Calu3 (cell line): ENCODE data around the gene GRIK3. TPM values are rescaled to one million over a fixed set of nuclear protein-coding genes. Genes with fewer than 3 reads are reported as not detected.

Source experiments
- BruUV-seq: library from RNA; stranded (reverse); fragments of 400-500 nt; replicated peaks from 2 replicates; lab custom pipeline; 2021; lab: Mats Ljungman, UMichigan
- CTCF ChIA-PET: fragments of 300-600 bp; sonication (Branson Sonifier 250); formaldehyde crosslinking; loops from one replicate; lab custom pipeline; 2022; ENCODE audit warnings: antibody characterized with exemption; lab: Charles Lee
- DNase-seq: peaks from one replicate; pipeline ENCODE4 v3.0.0; 2022
- H3K27ac Mint-ChIP-seq: one replicate; pipeline ENCODE4 v1.8.0; 2022; ENCODE audit warnings: mixed read lengths; ENCODE audit not compliant: unreplicated experiment
- H3K27me3 Mint-ChIP-seq: one replicate; pipeline ENCODE4 v1.8.0; 2022; ENCODE audit warnings: mixed read lengths; ENCODE audit not compliant: unreplicated experiment
- H3K36me3 Mint-ChIP-seq: one replicate; pipeline ENCODE4 v1.8.0; 2022; ENCODE audit warnings: mild to moderate bottlenecking, moderate library complexity, mixed read lengths; ENCODE audit not compliant: insufficient read depth, unreplicated experiment
- H3K4me1 Mint-ChIP-seq: one replicate; pipeline ENCODE4 v1.8.0; 2022; ENCODE audit warnings: mild to moderate bottlenecking, low read depth, mixed read lengths; ENCODE audit not compliant: unreplicated experiment
- H3K4me3 Mint-ChIP-seq: one replicate; pipeline ENCODE4 v1.8.0; 2022; ENCODE audit warnings: mild to moderate bottlenecking, low read depth, moderate library complexity, mixed read lengths; ENCODE audit not compliant: unreplicated experiment
- H3K9me3 Mint-ChIP-seq: one replicate; pipeline ENCODE4 v1.8.0; 2022; ENCODE audit warnings: low read depth, mixed read lengths; ENCODE audit not compliant: unreplicated experiment
- intact Hi-C: fragments of 100-400 bp; cut with micrococcal nuclease; formaldehyde crosslinking; loops from one replicate; pipeline ENCODE4 v1.10.0; 2022; ENCODE audit not compliant: unreplicated experiment
- total RNA-seq: library from RNA; stranded (reverse); gene quantifications from 2 replicates; pipeline ENCODE4 v1.2.3, GENCODE V29; 2022
- TF ChIP-seq, protein P1 (sequence below): fragments of 200-600 bp; IDR thresholded peaks from one replicate; pipeline ENCODE4 v1.8.0; 2022; ENCODE audit warnings: antibody characterized with exemption; ENCODE audit not compliant: unreplicated experiment

GRIK3 gene
- total RNA-seq, 1 experiment from 2014 or later, result not detected

DNA sequence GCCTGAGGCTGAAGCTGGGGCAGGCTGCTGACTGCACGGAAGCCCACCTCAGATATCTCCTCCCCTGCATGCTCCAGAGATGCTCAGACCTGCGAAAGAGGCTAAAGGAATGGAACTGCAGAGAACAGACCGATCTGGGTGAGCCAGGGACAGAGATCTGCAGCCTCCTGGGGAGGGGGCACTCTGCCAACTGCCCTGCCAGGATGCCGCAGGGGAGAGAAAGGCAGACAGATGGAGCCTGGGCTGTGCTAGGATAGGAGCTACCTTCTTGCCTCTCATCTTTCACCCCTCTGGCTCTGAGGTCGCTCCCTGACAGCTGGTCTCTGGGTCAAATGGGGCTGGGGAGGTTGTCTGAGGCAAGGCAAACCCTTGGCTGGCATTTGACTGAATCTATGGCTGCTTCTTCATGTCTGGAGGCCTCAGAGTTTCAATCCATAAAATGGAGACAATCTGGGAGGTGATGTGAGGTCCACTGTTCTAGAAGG, 238.2 kb downstream of the GRIK3 start:
- H3K27me3 Mint-ChIP-seq, result peaks cover 54% of the 10 kb centered on the region
- BruUV-seq, result no TSS peak
- no peak for DNase-seq
- TF ChIP-seq, protein P1, sequence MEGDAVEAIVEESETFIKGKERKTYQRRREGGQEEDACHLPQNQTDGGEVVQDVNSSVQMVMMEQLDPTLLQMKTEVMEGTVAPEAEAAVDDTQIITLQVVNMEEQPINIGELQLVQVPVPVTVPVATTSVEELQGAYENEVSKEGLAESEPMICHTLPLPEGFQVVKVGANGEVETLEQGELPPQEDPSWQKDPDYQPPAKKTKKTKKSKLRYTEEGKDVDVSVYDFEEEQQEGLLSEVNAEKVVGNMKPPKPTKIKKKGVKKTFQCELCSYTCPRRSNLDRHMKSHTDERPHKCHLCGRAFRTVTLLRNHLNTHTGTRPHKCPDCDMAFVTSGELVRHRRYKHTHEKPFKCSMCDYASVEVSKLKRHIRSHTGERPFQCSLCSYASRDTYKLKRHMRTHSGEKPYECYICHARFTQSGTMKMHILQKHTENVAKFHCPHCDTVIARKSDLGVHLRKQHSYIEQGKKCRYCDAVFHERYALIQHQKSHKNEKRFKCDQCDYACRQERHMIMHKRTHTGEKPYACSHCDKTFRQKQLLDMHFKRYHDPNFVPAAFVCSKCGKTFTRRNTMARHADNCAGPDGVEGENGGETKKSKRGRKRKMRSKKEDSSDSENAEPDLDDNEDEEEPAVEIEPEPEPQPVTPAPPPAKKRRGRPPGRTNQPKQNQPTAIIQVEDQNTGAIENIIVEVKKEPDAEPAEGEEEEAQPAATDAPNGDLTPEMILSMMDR, result no peak
- H3K27ac Mint-ChIP-seq, result no peak overlapping the region
- no peak overlapping the region for H3K4me3 Mint-ChIP-seq
- H3K4me1 Mint-ChIP-seq, result no peaks in the 10 kb centered on the region
- no peaks in the 10 kb centered on the region for H3K9me3 Mint-ChIP-seq
- CTCF ChIA-PET, result interaction anchor here (0.6 kb wide), 1 partner anchor 10 kb away, joined by 8 read pairs; no protein-coding TSS in a partner anchor
- intact Hi-C loops, result no loop called here
- no peaks in the 10 kb centered on the region for H3K36me3 Mint-ChIP-seq

DNA sequence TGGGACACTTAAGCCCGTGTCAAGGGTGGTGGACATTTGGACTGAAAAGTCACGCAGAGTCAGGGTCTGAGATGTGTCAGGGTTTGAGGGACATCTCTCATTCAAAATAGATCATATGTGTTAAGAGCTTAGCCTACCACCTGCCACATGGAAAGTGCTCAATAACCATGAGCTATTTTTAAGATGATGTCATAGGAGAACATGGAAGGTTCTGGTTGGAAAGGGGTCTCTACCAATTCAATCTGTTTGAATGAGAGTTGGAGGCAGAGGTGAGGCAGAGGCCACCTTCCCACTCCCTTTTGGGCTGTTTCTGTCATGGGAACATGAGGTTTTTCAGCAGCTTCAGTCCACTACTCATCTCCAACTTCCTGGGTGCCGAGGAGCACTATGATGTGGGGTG, 239.9 kb downstream of the GRIK3 start:
- TF ChIP-seq, protein P1, result no peak
- intact Hi-C loops, result no loop called here
- DNase-seq, result no peak
- Mint-ChIP-seq H3K4me3 (no peak overlapping the region), H3K27ac (no peak overlapping the region), H3K4me1 (no peaks in the 10 kb centered on the region), H3K36me3 (no peaks in the 10 kb centered on the region), H3K27me3 (peaks cover 71% of the 10 kb centered on the region), H3K9me3 (no peaks in the 10 kb centered on the region)
- BruUV-seq, result no TSS peak
- CTCF ChIA-PET, result no interaction called here

DNA sequence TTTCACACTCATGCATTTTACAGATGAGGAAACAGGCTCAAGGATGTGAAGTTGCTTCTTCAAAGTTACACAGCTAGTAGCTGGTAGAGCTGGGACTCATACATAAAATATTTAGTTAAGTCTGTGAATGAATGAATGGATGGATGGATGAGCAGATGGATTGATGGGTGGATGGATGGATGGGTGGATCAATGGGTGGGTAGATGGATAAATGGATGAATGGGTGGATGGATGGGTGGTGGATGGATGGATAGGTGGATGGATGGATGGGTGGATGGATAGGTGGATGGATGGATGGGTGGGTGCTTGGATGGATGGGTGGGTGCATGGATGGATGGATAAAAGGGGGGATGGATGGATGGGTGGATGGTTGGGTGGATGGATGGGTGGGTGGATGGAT, 240.9 kb downstream of the GRIK3 start:
- Mint-ChIP-seq H3K4me1 (no peaks in the 10 kb centered on the region), H3K36me3 (no peaks in the 10 kb centered on the region), H3K9me3 (no peaks in the 10 kb centered on the region), H3K4me3 (no peak overlapping the region), H3K27me3 (peaks cover 81% of the 10 kb centered on the region), H3K27ac (no peak overlapping the region)
- no TSS peak for BruUV-seq
- DNase-seq, result no peak
- CTCF ChIA-PET, result no interaction called here
- intact Hi-C loops, result no loop called here
- TF ChIP-seq, protein P1, result no peak

DNA sequence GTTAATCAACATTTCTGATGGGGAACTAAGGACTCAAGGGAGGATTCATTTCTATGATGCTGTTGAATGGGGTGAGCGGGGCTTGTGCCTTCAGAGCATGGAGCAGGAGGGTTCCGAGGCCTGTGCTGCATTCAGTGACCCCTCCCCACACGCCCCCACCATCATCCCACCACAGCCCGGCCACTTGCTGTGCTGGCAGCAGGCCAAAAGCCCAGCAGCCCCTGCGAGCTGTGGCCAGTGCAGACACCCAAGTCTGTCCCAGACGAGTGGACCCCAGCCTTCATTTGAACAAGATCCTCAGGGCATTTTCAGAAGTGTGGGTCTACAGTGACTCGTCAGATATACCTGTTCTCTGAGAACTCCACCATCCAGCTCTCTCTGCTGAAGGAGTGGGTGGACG, 242.0 kb downstream of the GRIK3 start:
- Mint-ChIP-seq H3K4me3 (no peak overlapping the region), H3K36me3 (no peaks in the 10 kb centered on the region), H3K27me3 (peaks cover 92% of the 10 kb centered on the region), H3K9me3 (no peaks in the 10 kb centered on the region), H3K27ac (no peak overlapping the region), H3K4me1 (no peaks in the 10 kb centered on the region)
- CTCF ChIA-PET, result interaction anchor here (0.6 kb wide), 1 partner anchor 40 kb away, joined by 3 read pairs; no protein-coding TSS in a partner anchor
- no TSS peak for BruUV-seq
- DNase-seq, result no peak
- TF ChIP-seq, protein P1, result no peak
- intact Hi-C loops, result no loop called here
